PC-3 (cell line): ENCODE results near the gene CYP27B1.

Experiments used
- EZH2 ChIP-seq: fragments of 300-600 bp; sonication (generic); IDR thresholded peaks from one replicate; pipeline ENCODE4 v1.6.1; 2017; ENCODE audit warnings: antibody characterized with exemption, mild to moderate bottlenecking, low read length; ENCODE audit not compliant: unreplicated experiment
- EZH2phosphoT487 ChIP-seq: fragments of 300-600 bp; sonication (generic); IDR thresholded peaks from 2 replicates; pipeline ENCODE4 v1.6.1; 2018; ENCODE audit warnings: mild to moderate bottlenecking, antibody characterized with exemption, low read length, borderline replicate concordance
- TF ChIP-seq, protein P1 (sequence below): fragments of 300-600 bp; sonication (generic); conservative IDR thresholded peaks from 2 replicates; pipeline ENCODE4 v1.5.1; 2017; ENCODE audit warnings: antibody characterized with exemption, low read depth, mild to moderate bottlenecking, low read length

DNA sequence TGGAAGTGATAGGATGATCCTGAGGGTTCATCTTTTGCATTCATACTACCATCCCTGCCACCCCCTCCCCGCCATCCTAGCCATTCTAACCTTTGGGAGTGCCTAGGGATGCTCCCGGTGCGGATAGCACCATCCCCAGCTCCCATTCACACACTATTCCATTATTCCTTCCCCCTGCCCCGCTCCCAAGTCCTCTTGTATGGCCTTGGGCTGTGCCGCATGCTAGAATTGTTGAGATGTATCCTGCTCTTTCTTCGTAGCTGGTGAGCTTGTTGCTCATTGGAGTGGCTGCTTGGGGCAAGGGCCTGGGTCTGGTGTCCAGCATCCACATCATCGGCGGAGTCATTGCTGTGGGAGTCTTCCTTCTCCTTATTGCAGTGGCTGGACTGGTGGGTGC is 21.4 kb downstream of the CYP27B1 start:
- TF ChIP-seq, protein P1, sequence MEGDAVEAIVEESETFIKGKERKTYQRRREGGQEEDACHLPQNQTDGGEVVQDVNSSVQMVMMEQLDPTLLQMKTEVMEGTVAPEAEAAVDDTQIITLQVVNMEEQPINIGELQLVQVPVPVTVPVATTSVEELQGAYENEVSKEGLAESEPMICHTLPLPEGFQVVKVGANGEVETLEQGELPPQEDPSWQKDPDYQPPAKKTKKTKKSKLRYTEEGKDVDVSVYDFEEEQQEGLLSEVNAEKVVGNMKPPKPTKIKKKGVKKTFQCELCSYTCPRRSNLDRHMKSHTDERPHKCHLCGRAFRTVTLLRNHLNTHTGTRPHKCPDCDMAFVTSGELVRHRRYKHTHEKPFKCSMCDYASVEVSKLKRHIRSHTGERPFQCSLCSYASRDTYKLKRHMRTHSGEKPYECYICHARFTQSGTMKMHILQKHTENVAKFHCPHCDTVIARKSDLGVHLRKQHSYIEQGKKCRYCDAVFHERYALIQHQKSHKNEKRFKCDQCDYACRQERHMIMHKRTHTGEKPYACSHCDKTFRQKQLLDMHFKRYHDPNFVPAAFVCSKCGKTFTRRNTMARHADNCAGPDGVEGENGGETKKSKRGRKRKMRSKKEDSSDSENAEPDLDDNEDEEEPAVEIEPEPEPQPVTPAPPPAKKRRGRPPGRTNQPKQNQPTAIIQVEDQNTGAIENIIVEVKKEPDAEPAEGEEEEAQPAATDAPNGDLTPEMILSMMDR = no peak
- TF ChIP-seq EZH2 (no peak), EZH2phosphoT487 (no peak)
